Pancreas (tissue), 10 donors: ENCODE measurements around the gene MSL3. TPM values are rescaled to one million over a fixed set of nuclear protein-coding genes. Genes with fewer than 3 reads are reported as not detected.

ENCODE experiments used
- ATAC-seq, 4 donors: fragments of 200-7000 bp; cut with Tn5 transposase; one replicate each; pipeline versions ENCODE4 v1.8.0 to v1.9.1; 2020; ENCODE audit warnings: mild to moderate bottlenecking in 4 of 4, moderate library complexity in 4 of 4
- DNase-seq, 6 donors: peaks; one replicate each; pipeline ENCODE4 v3.0.0-alpha.2; 2020
- FAIRE-seq: peaks from 2 replicates; lab custom pipeline; 2012; peaks lifted over from hg19 to GRCh38; lab: Jason Lieb, UNC
- H3K27ac ChIP-seq, 4 donors: fragments of 200-600 bp; sonication (generic); 1 replicate in 3 of 4; 2 replicates in 1 of 4; pipeline versions ENCODE4 v1.5.0 to v1.8.0; 2020
- H3K27me3 ChIP-seq, 4 donors: fragments of 200-600 bp; one replicate each; pipeline ENCODE4 v1.8.0; 2021
- H3K36me3 ChIP-seq, 3 donors: fragments of 200-600 bp; sonication (generic) in 1 of 3; one replicate each; pipeline versions ENCODE4 v1.5.0 to v1.8.0; 2020 to 2021
- H3K4me1 ChIP-seq, 3 donors: fragments of 200-600 bp; one replicate each; pipeline ENCODE4 v1.8.0; 2021
- H3K4me3 ChIP-seq, 4 donors: fragments of 200-600 bp; sonication (generic) in 2 of 4; one replicate each; pipeline versions ENCODE4 v1.5.0 to v1.8.0; 2020 to 2021
- H3K9me3 ChIP-seq, 4 donors: fragments of 200-600 bp; one replicate each; pipeline ENCODE4 v1.8.0; 2021
- CTCF ChIP-seq, 4 donors: fragments of 200-600 bp; sonication (generic) in 3 of 4; IDR thresholded peaks; one replicate each; pipeline versions ENCODE4 v1.5.0 to v1.8.0; 2021; ENCODE audit warnings: antibody characterized with exemption in 4 of 4
- WGBS, 2 donors: extraction: QIAGEN DNeasy Blood & Tissue Kit; methylation state at CpG; one replicate each; pipeline ENCODE4 v1.1.7; 2013; 5-methylcytosine and 5-hydroxymethylcytosine counted together
- intact Hi-C, 3 donors: fragments of 100-400 bp; cut with DNase I; formaldehyde crosslinking; loops; one replicate each; pipeline versions ENCODE4 v1.11.1 to v1.14.2; 2022
- polyA plus RNA-seq, 2 donors: library from polyadenylated mRNA; stranded (reverse); fragments of 200-250 nt; gene quantifications; one replicate each; pipeline ENCODE4 v1.2.3, GENCODE V29; 2013
- total RNA-seq, 6 donors: library from RNA; stranded (reverse); fragmentation: NEBNext Ultra II Directional in 4 of 6; extraction: Animal tissue kit (Norgen Biotek cat#: 25700) in 4 of 6; gene quantifications; one replicate each; pipeline versions ENCODE4 v1.2.1 to v1.2.4, GENCODE V29; 2021 to 2023
- donor health status: healthy with polysubstance abuse.
- donor health status: DM: no; HTN: no; CAD: no; lungs with moderate emphysema.
- donor health status: DM: no; HTN: no; CAD: no.
- donor health status: control.
- donor health status: control.
- donor health status: Bipolar disorder and iron deficiency.
- donor health status: DM: yes; HTN: yes; CAD: no.
- donor health status: DM: no; HTN: no; CAD: no.
- donor health status: DM: no; HTN: no; CAD: no.
- donor health status: DM: yes; HTN: yes; CAD: no.

Gene MSL3
- total and polyA plus RNA-seq, 8 donors, result 6.5 to 17.8 (median 9.0) TPM

GRCh38 chrX:11758400-11759171 is 549 bp downstream of the MSL3 start:
- peak; percentile 84 to 95 (median 87) for DNase-seq
- intact Hi-C loops, result no loop called here
- Histone ChIP-seq H3K27ac (peak overlapping the region; percentile 43 to 83 (median 76)), H3K9me3 (no peaks in the 10 kb centered on the region), H3K4me1 (no peaks in the 10 kb centered on the region), H3K27me3 (no peaks in the 10 kb centered on the region), H3K36me3 (no peaks in the 10 kb centered on the region), H3K4me3 (peak overlapping the region; percentile 30 to 67 (median 52))
- 0 to 39% methylated on average over 47 to 66 of the region's 66 CpGs for WGBS, 2 donors
- TF ChIP-seq CTCF (IDR thresholded peaks at IDR 0.05), result peak; percentile 59 to 83 (median 75)
- peak; percentile 86 to 92 (median 87) for ATAC-seq
- no peak for FAIRE-seq

GRCh38 chrX:11759172-11759460 is 1.1 kb downstream of the MSL3 start:
- Histone ChIP-seq H3K9me3 (no peaks in the 10 kb centered on the region), H3K27me3 (no peaks in the 10 kb centered on the region), H3K36me3 (no peaks in the 10 kb centered on the region), H3K4me1 (no peaks in the 10 kb centered on the region), H3K4me3 (peak overlapping the region; percentile 30 to 67 (median 52)), H3K27ac (peak overlapping the region; percentile 43 to 83 (median 76))
- ATAC-seq (peak in 1 of 4 donors; percentile 3), DNase-seq (no peak), FAIRE-seq (no peak)
- WGBS, 2 donors, result 1 to 22% methylated on average over 6 to 7 of the region's 7 CpGs
- TF ChIP-seq CTCF (IDR thresholded peaks at IDR 0.05), result no peak
- intact Hi-C loops, result no loop called here

- whole genome bisulfite sequencing, 2 donors, result 1 to 22% methylated on average over 13 of the region's 13 CpGs
- Histone ChIP-seq H3K4me1 (no peaks in the 10 kb centered on the region), H3K27me3 (no peaks in the 10 kb centered on the region), H3K9me3 (no peaks in the 10 kb centered on the region), H3K4me3 (peak overlapping the region; percentile 19 to 67 (median 41)), H3K36me3 (no peaks in the 10 kb centered on the region), H3K27ac (peak overlapping the region in 2 of 4 donors; percentile 81 to 83)
- FAIRE-seq (peak; percentile 98), DNase-seq (peak in 5 of 6 donors; percentile 74 to 87 (median 79)), ATAC-seq (peak; percentile 86 to 95 (median 90))
- no peak for TF ChIP-seq CTCF (IDR thresholded peaks at IDR 0.05)
- intact Hi-C loops, result loop anchor here in 1 of 3 donors (10.0 kb wide), 1 partner anchor 225 kb away; no protein-coding TSS in a partner anchor
These were observed 1.6 kb downstream of the MSL3 start for GRCh38 chrX:11759461-11760311.

GRCh38 chrX:11760958-11761357 is 2.9 kb downstream of the MSL3 start:
- no peaks in the 10 kb centered on the region for H3K27me3 ChIP-seq
- H3K9me3 ChIP-seq, result no peaks in the 10 kb centered on the region
- ATAC-seq (no peak), DNase-seq (no peak), FAIRE-seq (no peak)
- TF ChIP-seq CTCF (IDR thresholded peaks at IDR 0.05), result no peak
- no peaks in the 10 kb centered on the region for H3K4me1 ChIP-seq
- WGBS, 2 donors, result 52 to 62% methylated on average over 3 of the region's 3 CpGs
- H3K27ac ChIP-seq, result no peak overlapping the region
- no peaks in the 10 kb centered on the region for H3K36me3 ChIP-seq
- intact Hi-C loops, result loop anchor here in 1 of 3 donors (10.0 kb wide), 1 partner anchor 226 kb away; no protein-coding TSS in a partner anchor
- no peak overlapping the region for H3K4me3 ChIP-seq
